ENCODE measurements around the gene CADPS. TPM values are rescaled to one million over a fixed set of nuclear protein-coding genes. Genes with fewer than 3 reads are reported as not detected.

The CADPS gene
- polyA plus RNA-seq, 1 experiment, result not detected

DNA sequence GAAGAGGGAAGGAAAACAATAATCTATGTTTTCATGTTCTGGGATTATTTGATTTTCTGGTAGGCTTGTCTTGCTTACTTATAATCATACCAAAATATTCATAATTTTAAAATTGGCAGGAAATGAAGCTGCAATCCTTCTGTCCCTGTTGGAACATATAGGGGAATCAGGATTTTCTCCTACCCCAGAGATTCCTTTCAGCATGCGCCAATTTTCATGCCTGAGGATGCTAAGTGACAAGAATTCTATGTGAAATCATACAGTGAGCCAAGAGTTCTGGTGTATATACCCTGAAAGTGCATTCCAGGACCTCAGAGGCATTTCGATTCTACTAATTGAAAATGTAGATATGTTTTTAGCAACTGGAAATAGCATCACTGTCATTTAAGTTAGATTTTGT lies 9.9 kb upstream of the CADPS start:
- Histone ChIP-seq H3K27me3 (ENCODE audit: control insufficient read depth, insufficient read depth, low read length) (no peaks in the 10 kb centered on the region), H3K4me3 (ENCODE audit: low read depth, low read length) (no peak overlapping the region), H3K36me3 (ENCODE audit: control insufficient read depth, insufficient read depth, low read length) (no peaks in the 10 kb centered on the region)
- POLR2A ChIA-PET, result no interaction called here
- no peak for DNase-seq (ENCODE audit: low read depth)
- TF ChIP-seq, protein P1, sequence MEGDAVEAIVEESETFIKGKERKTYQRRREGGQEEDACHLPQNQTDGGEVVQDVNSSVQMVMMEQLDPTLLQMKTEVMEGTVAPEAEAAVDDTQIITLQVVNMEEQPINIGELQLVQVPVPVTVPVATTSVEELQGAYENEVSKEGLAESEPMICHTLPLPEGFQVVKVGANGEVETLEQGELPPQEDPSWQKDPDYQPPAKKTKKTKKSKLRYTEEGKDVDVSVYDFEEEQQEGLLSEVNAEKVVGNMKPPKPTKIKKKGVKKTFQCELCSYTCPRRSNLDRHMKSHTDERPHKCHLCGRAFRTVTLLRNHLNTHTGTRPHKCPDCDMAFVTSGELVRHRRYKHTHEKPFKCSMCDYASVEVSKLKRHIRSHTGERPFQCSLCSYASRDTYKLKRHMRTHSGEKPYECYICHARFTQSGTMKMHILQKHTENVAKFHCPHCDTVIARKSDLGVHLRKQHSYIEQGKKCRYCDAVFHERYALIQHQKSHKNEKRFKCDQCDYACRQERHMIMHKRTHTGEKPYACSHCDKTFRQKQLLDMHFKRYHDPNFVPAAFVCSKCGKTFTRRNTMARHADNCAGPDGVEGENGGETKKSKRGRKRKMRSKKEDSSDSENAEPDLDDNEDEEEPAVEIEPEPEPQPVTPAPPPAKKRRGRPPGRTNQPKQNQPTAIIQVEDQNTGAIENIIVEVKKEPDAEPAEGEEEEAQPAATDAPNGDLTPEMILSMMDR (IDR thresholded peaks at IDR 0.05; ENCODE audit: insufficient read depth, low read depth, low read length), result no peak
- CTCF ChIA-PET, result no interaction called here

- Histone ChIP-seq H3K4me3 (ENCODE audit: low read depth, low read length) (no peak overlapping the region), H3K36me3 (ENCODE audit: control insufficient read depth, insufficient read depth, low read length) (no peaks in the 10 kb centered on the region), H3K27me3 (ENCODE audit: control insufficient read depth, insufficient read depth, low read length) (no peaks in the 10 kb centered on the region)
- TF ChIP-seq, protein P1 (IDR thresholded peaks at IDR 0.05; ENCODE audit: insufficient read depth, low read depth, low read length), result no peak
- POLR2A ChIA-PET, result no interaction called here
- CTCF ChIA-PET, result no interaction called here
- no peak for DNase-seq (ENCODE audit: low read depth)
Measured at GRCh38 chr3:62884096-62884870, 9.1 kb upstream of the CADPS start.

- ChIA-PET POLR2A (no interaction called here), CTCF (no interaction called here)
- no peak overlapping the region for H3K4me3 ChIP-seq (ENCODE audit: low read depth, low read length)
- no peaks in the 10 kb centered on the region for H3K27me3 ChIP-seq (ENCODE audit: control insufficient read depth, insufficient read depth, low read length)
- TF ChIP-seq, protein P1 (IDR thresholded peaks at IDR 0.05; ENCODE audit: insufficient read depth, low read depth, low read length), result no peak
- no peaks in the 10 kb centered on the region for H3K36me3 ChIP-seq (ENCODE audit: control insufficient read depth, insufficient read depth, low read length)
- DNase-seq (ENCODE audit: low read depth), result no peak
Measured at GRCh38 chr3:62882676-62883200, 7.5 kb upstream of the CADPS start.

GRCh38 chr3:62876064-62876463 lies 848 bp upstream of the CADPS start:
- ChIA-PET POLR2A (no interaction called here), CTCF (no interaction called here)
- H3K27me3 ChIP-seq (ENCODE audit: control insufficient read depth, insufficient read depth, low read length), result peaks cover 14% of the 10 kb centered on the region
- no peaks in the 10 kb centered on the region for H3K36me3 ChIP-seq (ENCODE audit: control insufficient read depth, insufficient read depth, low read length)
- no peak overlapping the region for H3K4me3 ChIP-seq (ENCODE audit: low read depth, low read length)
- TF ChIP-seq, protein P1 (IDR thresholded peaks at IDR 0.05; ENCODE audit: insufficient read depth, low read depth, low read length), result no peak
- DNase-seq (ENCODE audit: low read depth), result no peak

GRCh38 chr3:62875558-62876002 lies 364 bp upstream of the CADPS start:
- Histone ChIP-seq H3K36me3 (ENCODE audit: control insufficient read depth, insufficient read depth, low read length) (no peaks in the 10 kb centered on the region), H3K4me3 (ENCODE audit: low read depth, low read length) (no peak overlapping the region), H3K27me3 (ENCODE audit: control insufficient read depth, insufficient read depth, low read length) (peaks cover 14% of the 10 kb centered on the region)
- CTCF ChIA-PET, result no interaction called here
- TF ChIP-seq, protein P1 (IDR thresholded peaks at IDR 0.05; ENCODE audit: insufficient read depth, low read depth, low read length), result no peak
- POLR2A ChIA-PET, result no interaction called here
- DNase-seq (ENCODE audit: low read depth), result no peak
